Neutrophil (primary cell): ENCODE results near the gene ACYP2.
"Not testable (repeated sequence)": the region's sequence is repeated elsewhere in the genome, so short reads cannot be mapped to it uniquely, and the experiment has no call there.

Experiments
- H3K27ac ChIP-seq: fragments of 200-600 bp; sonication (generic); 2 replicates; pipeline ENCODE4 v1.5.1; 2016; ENCODE audit warnings: mild to moderate bottlenecking, moderate library complexity
- H3K27me3 ChIP-seq: fragments of 200-600 bp; sonication (generic); 2 replicates; pipeline ENCODE4 v1.6.0; 2016; ENCODE audit warnings: mild to moderate bottlenecking
- H3K36me3 ChIP-seq: fragments of 200-600 bp; sonication (generic); 2 replicates; pipeline ENCODE4 v1.5.1; 2017
- H3K4me1 ChIP-seq, 2 experiments: fragments of 200-600 bp in 1 of 2; sonication (generic) in 1 of 2; 1 replicate in 1 of 2; 2 replicates in 1 of 2; pipeline versions ENCODE4 v1.5.1 to v1.6.1; 2013 to 2016; ENCODE audit warnings: low read depth in 1 of 2, low read length in 1 of 2, mild to moderate bottlenecking in 1 of 2, moderate library complexity in 1 of 2; ENCODE audit not compliant: control insufficient read depth in 1 of 2, insufficient read depth in 1 of 2
- H3K4me3 ChIP-seq, 2 experiments: fragments of 200-600 bp in 1 of 2; sonication (generic) in 1 of 2; 1 replicate in 1 of 2; 2 replicates in 1 of 2; pipeline ENCODE4 v1.5.1; 2013 to 2016; ENCODE audit warnings: low read depth in 1 of 2, low read length in 1 of 2, mild to moderate bottlenecking in 1 of 2, moderate library complexity in 1 of 2
- H3K9me3 ChIP-seq: fragments of 200-600 bp; sonication (generic); 2 replicates; pipeline ENCODE4 v1.5.1; 2016
- TF ChIP-seq, protein P1 (sequence below): fragments of 200-600 bp; sonication (generic); IDR thresholded peaks from 2 replicates; pipeline ENCODE4 v1.5.1; 2016; ENCODE audit warnings: antibody characterized with exemption

Gene ACYP2

DNA sequence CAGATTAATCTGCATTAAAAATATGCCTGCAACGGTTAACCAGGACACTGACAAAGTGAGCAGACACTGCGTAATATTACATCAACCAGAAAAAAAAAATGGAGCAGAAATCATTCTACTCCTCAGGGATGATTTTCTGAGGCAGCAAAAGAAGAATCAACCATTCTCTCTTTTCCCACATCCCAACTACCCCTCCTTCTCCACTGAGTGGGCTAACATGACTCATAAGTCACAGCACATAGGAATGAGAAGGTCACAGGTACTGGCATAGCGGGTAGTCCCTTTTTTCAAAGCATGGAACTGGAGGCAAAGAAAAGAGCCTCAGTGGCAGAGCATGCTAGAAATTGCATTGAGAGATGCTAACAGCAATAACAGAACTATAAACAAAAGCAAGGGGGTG, 194.9 kb downstream of the ACYP2 start:
- Histone ChIP-seq H3K36me3 (no peaks in the 10 kb centered on the region), H3K4me3 (no peak overlapping the region), H3K9me3 (no peaks in the 10 kb centered on the region), H3K27me3 (no peaks in the 10 kb centered on the region), H3K27ac (no peak overlapping the region), H3K4me1 (no peaks in the 10 kb centered on the region)
- TF ChIP-seq, protein P1, sequence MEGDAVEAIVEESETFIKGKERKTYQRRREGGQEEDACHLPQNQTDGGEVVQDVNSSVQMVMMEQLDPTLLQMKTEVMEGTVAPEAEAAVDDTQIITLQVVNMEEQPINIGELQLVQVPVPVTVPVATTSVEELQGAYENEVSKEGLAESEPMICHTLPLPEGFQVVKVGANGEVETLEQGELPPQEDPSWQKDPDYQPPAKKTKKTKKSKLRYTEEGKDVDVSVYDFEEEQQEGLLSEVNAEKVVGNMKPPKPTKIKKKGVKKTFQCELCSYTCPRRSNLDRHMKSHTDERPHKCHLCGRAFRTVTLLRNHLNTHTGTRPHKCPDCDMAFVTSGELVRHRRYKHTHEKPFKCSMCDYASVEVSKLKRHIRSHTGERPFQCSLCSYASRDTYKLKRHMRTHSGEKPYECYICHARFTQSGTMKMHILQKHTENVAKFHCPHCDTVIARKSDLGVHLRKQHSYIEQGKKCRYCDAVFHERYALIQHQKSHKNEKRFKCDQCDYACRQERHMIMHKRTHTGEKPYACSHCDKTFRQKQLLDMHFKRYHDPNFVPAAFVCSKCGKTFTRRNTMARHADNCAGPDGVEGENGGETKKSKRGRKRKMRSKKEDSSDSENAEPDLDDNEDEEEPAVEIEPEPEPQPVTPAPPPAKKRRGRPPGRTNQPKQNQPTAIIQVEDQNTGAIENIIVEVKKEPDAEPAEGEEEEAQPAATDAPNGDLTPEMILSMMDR = no peak

DNA sequence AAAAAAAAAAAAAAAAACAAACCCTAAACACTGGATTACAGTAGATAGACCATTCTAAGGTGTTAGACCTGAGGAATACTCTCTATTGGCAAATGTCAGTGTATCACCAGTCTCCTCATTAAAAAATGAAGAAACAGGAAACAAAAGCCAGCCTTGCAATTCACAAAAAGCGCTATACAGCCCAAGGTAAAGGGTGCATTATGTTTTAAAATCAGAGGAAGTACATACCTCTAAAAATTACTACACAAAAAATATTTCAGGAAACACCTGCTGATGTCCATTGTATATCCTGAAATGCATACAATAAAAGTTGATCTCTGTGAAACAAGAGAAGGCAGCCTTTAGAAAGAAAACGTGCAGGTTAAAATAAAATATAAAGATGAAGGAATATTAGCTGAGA, 195.5 kb downstream of the ACYP2 start:
- Histone ChIP-seq H3K27me3 (no peaks in the 10 kb centered on the region), H3K27ac (no peak overlapping the region), H3K4me1 (no peaks in the 10 kb centered on the region), H3K9me3 (no peaks in the 10 kb centered on the region), H3K4me3 (no peak overlapping the region), H3K36me3 (no peaks in the 10 kb centered on the region)
- TF ChIP-seq, protein P1 = no peak

- Histone ChIP-seq H3K27me3 (no peaks in the 10 kb centered on the region), H3K27ac (no peak overlapping the region), H3K36me3 (no peaks in the 10 kb centered on the region), H3K9me3 (no peaks in the 10 kb centered on the region), H3K4me3 (no peak overlapping the region), H3K4me1 (no peaks in the 10 kb centered on the region)
- TF ChIP-seq, protein P1 = no peak
Observed at GRCh38 chr2:54313147-54313546, 197.7 kb downstream of the ACYP2 start.

DNA sequence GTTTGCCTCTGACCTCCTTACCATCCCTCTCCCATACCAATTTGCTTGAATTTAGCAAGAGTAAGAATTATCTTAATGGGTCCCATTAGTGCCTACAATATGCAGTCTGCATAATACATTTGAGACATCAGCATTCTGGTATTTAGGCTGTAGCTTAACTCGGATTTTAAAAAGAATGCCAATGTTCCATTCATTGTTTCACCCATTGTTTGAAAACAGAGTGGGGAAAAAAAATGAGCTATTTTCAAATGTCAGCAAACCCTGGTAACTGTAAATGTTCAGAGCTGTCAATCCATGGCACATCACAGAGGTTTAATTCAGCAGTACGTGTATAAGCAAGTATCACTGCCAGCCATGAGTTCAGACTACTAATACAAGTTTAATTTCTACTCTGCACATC, 202.6 kb downstream of the ACYP2 start:
- Histone ChIP-seq H3K27me3 (no peaks in the 10 kb centered on the region), H3K9me3 (no peaks in the 10 kb centered on the region), H3K4me3 (no peak overlapping the region), H3K27ac (no peak overlapping the region), H3K4me1 (no peaks in the 10 kb centered on the region), H3K36me3 (no peaks in the 10 kb centered on the region)
- TF ChIP-seq, protein P1 = no peak

GRCh38 chr2:54318821-54319220, 203.4 kb downstream of the ACYP2 start:
- Histone ChIP-seq H3K4me1 (no peaks in the 10 kb centered on the region), H3K36me3 (no peaks in the 10 kb centered on the region), H3K27me3 (no peaks in the 10 kb centered on the region), H3K4me3 (no peak overlapping the region), H3K9me3 (no peaks in the 10 kb centered on the region), H3K27ac (no peak overlapping the region)
- TF ChIP-seq, protein P1 = no peak

DNA sequence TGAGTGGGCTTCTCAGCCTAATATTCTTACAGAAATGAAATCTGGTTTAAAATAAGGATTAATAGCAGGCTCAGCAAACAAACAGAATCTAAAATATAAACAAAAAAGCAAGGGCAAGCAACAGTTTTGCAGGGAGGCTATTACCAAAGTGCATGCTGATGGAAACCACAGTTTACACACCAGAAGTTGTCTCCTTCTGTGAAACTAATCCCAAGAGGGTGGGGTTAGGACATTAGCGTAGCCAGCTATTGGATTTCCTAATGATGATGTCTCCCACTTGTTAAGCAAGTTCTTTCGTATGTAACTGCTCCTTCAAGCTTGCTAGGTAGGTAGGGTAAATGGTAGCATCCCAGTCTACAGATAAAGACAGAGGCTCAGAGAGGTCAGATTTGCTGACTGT, 205.6 kb downstream of the ACYP2 start:
- TF ChIP-seq, protein P1 = no peak
- no peaks in the 10 kb centered on the region for H3K36me3 ChIP-seq
- no peaks in the 10 kb centered on the region for H3K4me1 ChIP-seq
- H3K9me3 ChIP-seq = no peaks in the 10 kb centered on the region
- no peak overlapping the region for H3K4me3 ChIP-seq
- no peaks in the 10 kb centered on the region for H3K27me3 ChIP-seq
- no peak overlapping the region for H3K27ac ChIP-seq

DNA sequence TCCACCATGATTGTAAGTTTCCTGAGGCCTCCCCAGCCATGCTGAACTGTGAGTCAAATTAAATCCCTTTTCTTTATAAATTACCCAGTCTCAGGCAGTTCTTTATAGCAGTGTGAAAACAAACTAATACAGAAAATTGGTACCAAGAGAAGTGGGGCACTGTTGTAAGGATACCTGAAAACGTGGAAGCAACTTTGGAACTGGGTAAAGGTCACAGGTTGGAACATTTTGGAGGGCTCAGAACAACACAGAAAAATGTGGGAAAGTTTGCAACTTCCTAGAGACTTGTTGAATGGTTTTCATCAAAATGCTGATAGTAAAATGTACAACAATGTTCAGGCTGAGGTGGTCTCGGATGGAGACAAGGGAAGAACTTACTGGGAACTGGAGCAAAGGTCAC, 209.1 kb downstream of the ACYP2 start:
- H3K9me3 ChIP-seq, H3K27ac ChIP-seq, H3K4me1 ChIP-seq, H3K4me3 ChIP-seq, H3K36me3 ChIP-seq, H3K27me3 ChIP-seq: not testable (repeated sequence)
